Measurements from ENCODE around the gene TET1.
"Not testable (repeated sequence)": the region's sequence is repeated elsewhere in the genome, so short reads cannot be mapped to it uniquely, and the experiment has no call there.

TET1 gene

GRCh38 chr10:68633816-68634466 is 73.8 kb downstream of the TET1 start:
- DNase-seq (ENCODE audit: extremely low spot score): no peak
- ChIA-PET CTCF (no interaction called here), POLR2A (no interaction called here)
- TF ChIP-seq BHLHE40 (IDR thresholded peaks at IDR 0.05; ENCODE audit: borderline replicate concordance) (no peak), SP1 (IDR thresholded peaks at IDR 0.05) (no peak), TARDBP (IDR thresholded peaks at IDR 0.05) (no peak), ZNF384 (IDR thresholded peaks at IDR 0.05) (no peak), L3MBTL2 (conservative IDR thresholded peaks at IDR 0.05) (no peak), FOXM1 (IDR thresholded peaks at IDR 0.05; ENCODE audit: borderline replicate concordance) (no peak), HDGF (IDR thresholded peaks at IDR 0.05; ENCODE audit: borderline replicate concordance) (no peak), ARNT (IDR thresholded peaks at IDR 0.05) (no peak), FOXA1 (IDR thresholded peaks at IDR 0.05) (no peak), SUZ12 (IDR thresholded peaks at IDR 0.05) (no peak), PKNOX1 (IDR thresholded peaks at IDR 0.05) (no peak), CTBP1 (IDR thresholded peaks at IDR 0.05; ENCODE audit: borderline replicate concordance) (no peak), FOXK2 (IDR thresholded peaks at IDR 0.05) (no peak), ELF4 (IDR thresholded peaks at IDR 0.05) (no peak), LEF1 (IDR thresholded peaks at IDR 0.05; ENCODE audit: borderline replicate concordance) (no peak), NFRKB (IDR thresholded peaks at IDR 0.05) (no peak)

DNA sequence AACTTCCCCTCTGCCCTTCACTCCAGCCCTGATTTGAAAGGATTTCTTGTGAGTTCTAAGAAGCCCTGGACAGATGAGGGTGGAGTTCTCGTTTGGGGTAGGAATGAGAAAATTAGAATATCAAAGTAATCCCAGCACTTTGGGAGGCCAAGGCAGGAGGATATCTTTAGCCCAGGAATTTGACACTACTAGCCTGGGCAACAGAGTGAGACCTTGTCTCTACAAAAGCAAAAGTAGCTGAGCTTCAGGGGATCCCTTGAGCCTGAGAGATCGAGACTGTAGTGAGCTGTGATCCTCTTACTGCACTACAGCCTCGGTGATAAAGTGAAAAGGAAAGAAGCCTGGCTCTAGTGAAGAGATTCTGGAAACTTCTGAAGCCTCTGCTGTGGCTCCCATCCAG is 76.2 kb downstream of the TET1 start:
- no peak for TF ChIP-seq SP1 (IDR thresholded peaks at IDR 0.05)
- TF ChIP-seq BHLHE40 (IDR thresholded peaks at IDR 0.05; ENCODE audit: borderline replicate concordance): no peak
- no peak for TF ChIP-seq FOXA1 (IDR thresholded peaks at IDR 0.05)
- no peak for TF ChIP-seq PKNOX1 (IDR thresholded peaks at IDR 0.05)
- TF ChIP-seq FOXK2 (IDR thresholded peaks at IDR 0.05): no peak
- TF ChIP-seq NFRKB (IDR thresholded peaks at IDR 0.05): no peak
- no peak for TF ChIP-seq TARDBP (IDR thresholded peaks at IDR 0.05)
- TF ChIP-seq CTBP1 (IDR thresholded peaks at IDR 0.05; ENCODE audit: borderline replicate concordance): no peak
- TF ChIP-seq HDGF (IDR thresholded peaks at IDR 0.05; ENCODE audit: borderline replicate concordance): no peak
- no peak for TF ChIP-seq LEF1 (IDR thresholded peaks at IDR 0.05; ENCODE audit: borderline replicate concordance)
- no peak for TF ChIP-seq FOXM1 (IDR thresholded peaks at IDR 0.05; ENCODE audit: borderline replicate concordance)
- no peak for TF ChIP-seq ZNF384 (IDR thresholded peaks at IDR 0.05)
- TF ChIP-seq L3MBTL2 (conservative IDR thresholded peaks at IDR 0.05): no peak
- no peak for TF ChIP-seq SUZ12 (IDR thresholded peaks at IDR 0.05)
- TF ChIP-seq ELF4 (IDR thresholded peaks at IDR 0.05): no peak
- no peak for TF ChIP-seq ARNT (IDR thresholded peaks at IDR 0.05)
- POLR2A ChIA-PET: no interaction called here
- no peak for DNase-seq (ENCODE audit: extremely low spot score)
- CTCF ChIA-PET: no interaction called here

DNA sequence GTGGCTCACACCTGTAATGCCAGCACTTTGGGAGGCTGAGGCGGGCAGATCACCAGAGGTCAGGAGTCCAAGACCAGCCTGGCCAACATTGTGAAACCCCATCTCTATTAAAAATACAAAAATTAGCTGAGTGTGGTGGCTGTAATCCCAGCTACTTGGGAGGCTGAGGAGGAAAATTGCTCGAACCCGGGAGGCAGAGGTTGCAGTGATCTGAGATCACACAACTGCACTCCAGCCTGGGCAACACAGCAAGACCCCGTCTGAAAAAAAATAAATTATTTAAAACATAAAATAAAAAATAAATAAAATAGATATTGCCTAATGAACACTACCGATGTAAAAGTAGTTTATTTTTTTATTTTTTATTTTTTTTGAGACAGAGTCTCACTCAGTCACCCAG is 83.4 kb downstream of the TET1 start:
- POLR2A ChIA-PET: interaction anchor here (0.5 kb wide), 1 partner anchor 89 kb away, joined by 3 read pairs; no protein-coding TSS in a partner anchor
- CTCF ChIA-PET: interaction anchor here (0.6 kb wide), 1 partner anchor 11 kb away, joined by 3 read pairs; no protein-coding TSS in a partner anchor
- not testable (repeated sequence) for DNase-seq (ENCODE audit: extremely low spot score)

- no peak for DNase-seq (ENCODE audit: extremely low spot score)
- CTCF ChIA-PET: no interaction called here
- TF ChIP-seq SUZ12 (IDR thresholded peaks at IDR 0.05) (no peak), FOXA1 (IDR thresholded peaks at IDR 0.05) (no peak), HDGF (IDR thresholded peaks at IDR 0.05; ENCODE audit: borderline replicate concordance) (no peak), L3MBTL2 (conservative IDR thresholded peaks at IDR 0.05) (no peak), ARNT (IDR thresholded peaks at IDR 0.05) (no peak), PKNOX1 (IDR thresholded peaks at IDR 0.05) (no peak), FOXM1 (IDR thresholded peaks at IDR 0.05; ENCODE audit: borderline replicate concordance) (no peak), ELF4 (IDR thresholded peaks at IDR 0.05) (no peak), SP1 (IDR thresholded peaks at IDR 0.05) (no peak), BHLHE40 (IDR thresholded peaks at IDR 0.05; ENCODE audit: borderline replicate concordance) (no peak), TARDBP (IDR thresholded peaks at IDR 0.05) (no peak), LEF1 (IDR thresholded peaks at IDR 0.05; ENCODE audit: borderline replicate concordance) (no peak), CTBP1 (IDR thresholded peaks at IDR 0.05; ENCODE audit: borderline replicate concordance) (no peak)
- POLR2A ChIA-PET: interaction anchor here (1.3 kb wide), 1 partner anchor 88 kb away, joined by 3 read pairs; the partner anchor contains the start of gene TET1
These were observed 87.7 kb downstream of the TET1 start for GRCh38 chr10:68647672-68648341.

DNA sequence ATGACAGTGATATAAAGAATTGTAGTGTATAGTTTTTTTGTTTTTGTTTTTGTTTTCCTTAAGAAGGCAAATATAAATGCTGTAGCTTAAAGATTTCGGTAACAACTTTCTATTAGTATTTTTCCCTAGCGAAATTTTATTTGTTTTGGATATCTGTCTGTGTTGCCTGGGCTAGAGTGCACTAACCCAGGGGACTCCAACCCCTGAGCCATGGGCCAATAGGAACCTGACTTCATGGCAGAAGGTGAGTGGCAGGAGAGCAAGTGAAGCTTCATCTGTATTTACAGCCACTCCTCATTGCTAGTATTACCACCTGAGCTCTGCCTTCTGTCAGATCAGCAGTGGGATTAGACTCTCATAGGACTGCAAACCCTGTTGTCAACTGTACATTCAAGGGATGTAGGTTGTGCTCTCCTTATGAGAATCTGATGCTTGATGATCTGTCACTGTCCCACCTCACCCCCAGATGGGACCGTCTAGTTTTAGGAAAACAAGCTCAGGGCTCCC is 95.5 kb downstream of the TET1 start:
- CTCF ChIA-PET: no interaction called here
- POLR2A ChIA-PET: no interaction called here
- no peak for TF ChIP-seq PKNOX1 (IDR thresholded peaks at IDR 0.05)
- TF ChIP-seq ARNT (IDR thresholded peaks at IDR 0.05): no peak
- TF ChIP-seq NFRKB (IDR thresholded peaks at IDR 0.05): no peak
- TF ChIP-seq L3MBTL2 (conservative IDR thresholded peaks at IDR 0.05): no peak
- no peak for TF ChIP-seq TARDBP (IDR thresholded peaks at IDR 0.05)
- no peak for TF ChIP-seq SP1 (IDR thresholded peaks at IDR 0.05)
- no peak for TF ChIP-seq FOXM1 (IDR thresholded peaks at IDR 0.05; ENCODE audit: borderline replicate concordance)
- no peak for TF ChIP-seq ELF4 (IDR thresholded peaks at IDR 0.05)
- no peak for TF ChIP-seq BHLHE40 (IDR thresholded peaks at IDR 0.05; ENCODE audit: borderline replicate concordance)
- no peak for TF ChIP-seq LEF1 (IDR thresholded peaks at IDR 0.05; ENCODE audit: borderline replicate concordance)
- TF ChIP-seq FOXK2 (IDR thresholded peaks at IDR 0.05): no peak
- TF ChIP-seq SUZ12 (IDR thresholded peaks at IDR 0.05): no peak
- no peak for TF ChIP-seq ZNF384 (IDR thresholded peaks at IDR 0.05)
- TF ChIP-seq CTBP1 (IDR thresholded peaks at IDR 0.05; ENCODE audit: borderline replicate concordance): no peak
- TF ChIP-seq HDGF (IDR thresholded peaks at IDR 0.05; ENCODE audit: borderline replicate concordance): no peak
- TF ChIP-seq FOXA1 (IDR thresholded peaks at IDR 0.05): no peak
- DNase-seq (ENCODE audit: extremely low spot score): no peak

Data from HEK293T (cell line).